Stimulated activated CD8-positive, alpha-beta memory T cell treated with anti-CD3 and anti-CD28 coated beads, Interleukin-4, amount 100 ng/mL, for 1 hour (primary cell): Measurements from ENCODE around the gene GCNA.
"Not testable (repeated sequence)": the region's sequence is repeated elsewhere in the genome, so short reads cannot be mapped to it uniquely, and the experiment has no call there.

Experiments
- DNase-seq, 2 donors: peaks; one replicate each; pipeline ENCODE4 v3.0.0-alpha.2; 2020; ENCODE audit warnings: low read depth in 2 of 2, low spot score in 1 of 2

GCNA gene

GRCh38 chrX:71556036-71556435 lies 22.2 kb upstream of the GCNA start:
- no peak for DNase-seq

DNA sequence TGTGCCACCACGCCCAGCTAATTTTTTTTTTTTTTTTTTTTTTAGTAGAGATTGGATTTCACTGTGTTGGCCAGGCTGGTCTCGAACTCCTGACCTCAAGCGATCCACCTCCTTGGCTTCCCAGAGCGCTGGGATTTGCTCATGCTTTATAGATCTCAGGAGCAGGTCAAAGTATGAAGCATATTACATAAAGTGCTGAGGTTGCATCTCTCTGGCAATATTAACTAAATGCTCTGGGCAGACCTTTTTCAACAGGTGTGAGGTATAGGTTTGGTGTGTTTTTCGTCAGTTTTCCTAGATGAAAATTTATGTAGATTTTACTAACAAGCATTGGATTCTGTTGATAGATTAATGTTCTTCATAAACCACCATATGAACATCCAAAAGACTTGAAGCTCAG lies 19.3 kb upstream of the GCNA start:
- DNase-seq, result no peak

GRCh38 chrX:71559773-71560172 lies 18.5 kb upstream of the GCNA start:
- not testable (repeated sequence) for DNase-seq

DNA sequence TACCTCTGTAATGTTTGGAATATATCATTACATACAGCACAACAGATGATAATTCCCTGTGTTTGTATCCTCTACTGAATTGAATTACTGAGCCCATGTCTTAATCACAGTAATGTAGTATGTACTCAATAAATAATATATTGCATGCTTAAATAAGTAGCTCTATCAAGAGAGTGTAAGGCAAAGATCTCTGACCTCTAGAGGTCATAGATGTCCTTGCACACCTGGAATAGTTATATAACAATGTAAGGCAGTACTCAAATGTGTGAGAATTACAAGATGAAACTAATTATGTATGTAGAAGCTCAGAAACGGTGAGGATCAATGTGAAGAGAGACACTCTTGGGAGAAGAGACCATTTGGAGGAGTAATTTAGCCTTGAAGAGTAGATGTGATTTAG lies 14.3 kb upstream of the GCNA start:
- no peak for DNase-seq

DNA sequence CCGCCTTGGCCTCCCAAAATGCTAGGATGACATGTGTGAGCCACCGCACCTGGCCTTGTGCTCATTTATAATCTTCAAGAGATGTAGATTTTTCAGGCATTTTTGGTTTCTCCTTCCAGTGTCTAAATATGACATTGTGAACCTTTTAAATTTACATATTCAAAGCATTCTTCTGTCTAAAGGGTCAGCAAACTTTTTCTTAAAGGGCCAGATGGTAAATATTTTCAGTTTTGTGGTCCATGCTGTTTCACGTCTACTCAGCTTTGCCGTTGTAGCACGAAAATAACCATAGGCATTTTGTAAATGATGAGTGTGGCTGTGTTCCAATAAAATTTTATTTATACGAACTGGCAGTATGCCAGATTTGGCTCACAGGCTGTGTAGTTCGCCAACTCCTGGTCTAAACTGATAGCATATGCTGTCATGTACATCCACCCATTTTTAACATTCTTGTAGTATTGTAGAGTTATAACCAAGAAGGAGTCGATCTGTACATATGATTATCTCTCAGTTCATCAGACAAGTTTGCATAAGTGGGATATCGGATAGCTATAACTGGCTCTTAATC lies 12.7 kb upstream of the GCNA start:
- DNase-seq, result no peak

- DNase-seq, result not testable (repeated sequence)
Measured at GRCh38 chrX:71571390-71571789, 6.8 kb upstream of the GCNA start.

DNA sequence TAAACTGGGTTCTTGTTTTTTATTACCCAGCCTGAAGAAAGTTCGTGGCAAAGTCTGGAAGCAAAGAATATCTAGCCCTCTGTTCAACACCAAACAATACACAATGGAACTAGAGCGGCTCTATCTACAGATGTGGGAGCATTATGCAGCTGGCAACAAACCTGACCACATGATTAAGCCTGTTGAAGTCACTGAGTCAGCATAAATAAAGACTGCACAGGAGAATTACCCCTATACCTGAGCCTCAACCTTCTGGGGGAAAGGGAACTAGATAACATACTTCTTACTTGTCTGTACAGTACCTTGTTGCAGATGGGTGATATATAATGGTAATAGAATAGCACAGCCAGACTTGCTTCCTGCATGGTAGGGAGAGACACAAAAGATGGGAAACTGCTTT lies 4.6 kb upstream of the GCNA start:
- DNase-seq, result no peak

DNA sequence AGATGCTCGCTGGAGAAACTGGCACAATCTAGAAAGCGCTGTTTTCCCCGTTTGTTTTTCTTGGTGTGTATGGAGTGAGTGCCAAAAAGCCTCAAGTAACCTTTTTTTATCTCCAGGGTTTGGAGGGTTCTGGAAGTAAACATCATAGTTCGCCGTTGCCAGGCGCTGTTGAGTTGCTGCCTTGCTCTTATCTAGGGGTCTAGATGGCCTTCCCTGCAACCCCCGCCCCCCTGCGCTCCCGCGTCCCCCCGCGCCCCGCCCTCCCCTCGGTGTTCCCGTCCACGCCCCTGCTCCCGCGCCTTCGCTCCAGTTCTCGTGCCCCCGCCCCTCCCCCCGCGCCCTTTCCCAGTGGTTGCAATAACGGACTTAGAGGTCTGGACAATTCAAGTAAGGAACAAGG lies 555 bp upstream of the GCNA start:
- no peak for DNase-seq

DNA sequence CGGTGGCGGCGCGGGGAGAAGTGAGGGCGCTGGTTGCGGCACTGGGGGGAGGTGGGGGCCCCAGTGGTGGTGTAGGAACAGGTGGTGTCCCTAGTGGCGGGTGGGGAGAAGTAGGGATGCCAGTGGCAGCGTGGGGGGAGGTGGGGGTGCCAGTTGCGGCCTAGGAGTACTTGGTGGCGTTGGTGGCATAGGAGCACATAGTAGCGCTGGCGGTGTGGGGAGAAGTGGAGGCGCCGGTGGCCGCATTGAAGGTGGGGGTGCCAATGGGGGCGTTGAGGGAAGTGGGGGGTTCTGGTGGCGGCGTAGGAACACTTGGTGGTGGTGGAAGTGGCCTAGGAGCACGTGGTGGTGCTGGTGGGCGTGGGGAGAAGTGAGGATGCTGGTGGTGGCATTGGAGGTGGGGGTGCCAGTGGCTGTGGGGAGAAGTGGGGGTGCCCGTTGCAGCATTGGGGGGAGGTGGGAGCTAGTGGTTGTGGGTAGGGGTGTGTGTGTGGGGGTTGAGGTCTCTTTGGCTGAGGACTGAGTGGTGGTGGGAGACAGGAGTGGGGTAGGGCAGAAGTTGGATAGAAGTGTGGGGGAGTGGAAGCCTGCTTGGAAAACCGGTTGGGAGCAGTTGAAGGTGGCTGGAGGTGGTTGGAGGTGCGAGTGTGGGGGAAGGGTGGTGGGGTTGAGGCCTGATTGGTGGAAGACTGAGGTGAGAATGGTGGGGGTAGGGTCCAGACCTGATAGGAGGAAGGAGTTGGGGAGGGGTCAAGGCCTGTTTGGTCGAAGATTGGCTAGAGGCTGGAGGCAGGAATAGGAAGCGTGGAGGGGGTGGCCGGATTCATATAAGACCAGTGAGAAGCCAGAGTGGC lies 1.1 kb downstream of the GCNA start:
- no peak for DNase-seq

- no peak for DNase-seq
Measured at GRCh38 chrX:71579990-71580380, 1.7 kb downstream of the GCNA start.

GRCh38 chrX:71581210-71581609 lies 3.0 kb downstream of the GCNA start:
- no peak for DNase-seq

GRCh38 chrX:71586929-71587328 lies 8.7 kb downstream of the GCNA start:
- DNase-seq, result no peak

GRCh38 chrX:71593210-71593609 lies 15.0 kb downstream of the GCNA start:
- DNase-seq, result not testable (repeated sequence)

- DNase-seq, result no peak
Measured at GRCh38 chrX:71599965-71600364, 21.7 kb downstream of the GCNA start.

- no peak for DNase-seq
Measured at GRCh38 chrX:71603618-71604017, 25.4 kb downstream of the GCNA start.

DNA sequence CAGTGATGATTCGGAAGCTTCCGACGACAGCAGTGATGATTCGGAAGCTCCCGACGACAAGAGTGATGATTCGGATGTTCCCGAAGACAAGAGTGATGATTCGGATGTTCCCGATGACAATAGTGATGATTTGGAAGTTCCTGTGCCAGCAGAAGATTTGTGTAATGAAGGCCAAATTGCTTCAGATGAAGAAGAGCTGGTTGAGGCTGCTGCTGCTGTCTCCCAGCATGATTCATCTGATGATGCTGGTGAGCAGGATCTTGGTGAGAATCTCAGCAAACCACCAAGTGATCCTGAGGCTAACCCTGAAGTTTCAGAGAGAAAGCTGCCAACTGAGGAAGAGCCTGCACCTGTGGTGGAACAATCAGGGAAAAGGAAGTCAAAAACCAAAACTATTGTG lies 25.9 kb downstream of the GCNA start:
- DNase-seq, result no peak

- DNase-seq, result no peak
Measured at GRCh38 chrX:71604796-71605568, 26.7 kb downstream of the GCNA start.

DNA sequence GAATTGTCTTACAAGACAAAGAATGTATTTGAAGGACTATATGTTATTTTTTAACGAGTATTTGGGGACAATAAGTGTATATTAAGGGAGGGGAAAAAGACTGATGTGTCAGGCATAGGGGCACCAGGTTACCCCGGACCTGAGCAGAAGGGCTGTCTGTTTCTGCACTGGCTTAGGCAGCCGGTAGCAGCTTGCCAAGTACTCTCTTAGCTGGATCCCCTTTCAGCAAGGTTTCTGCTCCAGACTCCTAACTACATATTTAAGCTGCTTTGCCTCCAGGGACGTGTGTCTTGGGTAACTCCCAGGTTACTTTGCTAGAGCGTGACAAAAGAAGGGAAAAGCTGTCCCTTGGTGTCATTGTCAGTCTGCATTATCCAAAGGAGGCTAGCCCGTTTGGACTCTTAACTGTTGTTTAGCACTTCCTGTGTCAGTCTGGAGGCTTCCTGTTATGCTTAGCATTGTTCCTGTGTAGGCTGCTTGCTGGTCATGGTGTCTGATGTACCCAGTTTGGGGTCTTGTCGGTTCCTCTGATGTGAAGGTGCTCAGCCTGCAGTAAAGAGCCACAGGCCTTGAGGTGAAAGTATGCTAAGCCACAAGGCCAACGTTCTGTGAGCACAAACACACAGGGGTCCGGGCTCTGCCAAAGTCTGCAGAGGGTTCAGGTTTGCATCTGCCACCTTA lies 28.4 kb downstream of the GCNA start:
- no peak for DNase-seq

GRCh38 chrX:71607488-71607887 lies 29.3 kb downstream of the GCNA start:
- no peak for DNase-seq

DNA sequence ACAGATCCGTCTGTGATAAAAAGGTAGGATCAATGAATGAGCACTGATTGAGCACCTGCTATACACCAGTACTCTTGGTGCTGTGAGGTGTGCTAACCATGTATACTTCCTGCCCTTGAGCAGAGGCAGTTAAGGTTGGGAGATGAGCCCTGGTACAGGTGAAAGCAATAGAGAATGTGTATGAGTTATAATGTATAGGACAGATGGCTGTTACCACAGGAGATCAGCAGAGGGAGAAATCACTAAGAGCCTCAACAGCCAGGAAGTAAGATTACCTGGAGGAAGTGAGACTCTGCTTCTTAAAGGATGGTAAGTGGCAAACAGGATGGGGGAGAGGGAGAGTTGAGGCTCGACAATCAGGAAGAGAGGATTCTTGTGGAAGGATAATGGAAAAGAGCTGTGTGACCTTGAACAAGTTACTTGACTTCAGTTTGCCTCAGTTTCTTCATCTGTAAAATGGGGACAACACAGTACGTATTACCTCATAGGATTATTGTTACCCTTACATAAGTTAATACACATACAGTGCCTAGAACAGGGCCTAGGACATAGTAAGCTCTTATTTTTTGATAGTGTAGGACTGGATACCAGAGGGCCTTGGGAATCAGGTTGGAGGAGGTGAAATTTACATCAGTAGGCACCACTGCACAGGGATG lies 31.0 kb downstream of the GCNA start:
- DNase-seq, result no peak

- not testable (repeated sequence) for DNase-seq
Measured at GRCh38 chrX:71611736-71612135, 33.5 kb downstream of the GCNA start.
